Cardiac septum (tissue), 1 donor: ENCODE measurements around the gene HAPLN2. TPM values are rescaled to one million over a fixed set of nuclear protein-coding genes. Genes with fewer than 3 reads are reported as not detected.
A peak's percentile ranks its signal among the peaks of the same experiment; 100 is the strongest.
"Not testable (repeated sequence)": the region's sequence is repeated elsewhere in the genome, so short reads cannot be mapped to it uniquely, and the experiment has no call there.

Experiments used
- DNase-seq: peaks from one replicate; pipeline ENCODE4 v3.0.0-alpha.2; 2020; ENCODE audit warnings: low spot score
- intact Hi-C: fragments of 100-400 bp; cut with DNase I; formaldehyde crosslinking; loops from one replicate; pipeline ENCODE4 v1.14.0; 2022
- long read RNA-seq: library from polyadenylated mRNA; unstranded; transcript quantifications from one replicate; pipeline ENCODE4 v2.0.0, GENCODE V29; 2021
- total RNA-seq: library from RNA; stranded (reverse); fragmentation: NEBNext Ultra II Directional; extraction: Animal tissue kit (Norgen Biotek cat#: 25700); gene quantifications from one replicate; pipeline ENCODE4 v1.2.1, GENCODE V29; 2021
- donor health status: DM: no; HTN: no; CAD: no.

The HAPLN2 gene
- total RNA-seq = 0.43 TPM
- long read RNA-seq = 0 reads

DNA sequence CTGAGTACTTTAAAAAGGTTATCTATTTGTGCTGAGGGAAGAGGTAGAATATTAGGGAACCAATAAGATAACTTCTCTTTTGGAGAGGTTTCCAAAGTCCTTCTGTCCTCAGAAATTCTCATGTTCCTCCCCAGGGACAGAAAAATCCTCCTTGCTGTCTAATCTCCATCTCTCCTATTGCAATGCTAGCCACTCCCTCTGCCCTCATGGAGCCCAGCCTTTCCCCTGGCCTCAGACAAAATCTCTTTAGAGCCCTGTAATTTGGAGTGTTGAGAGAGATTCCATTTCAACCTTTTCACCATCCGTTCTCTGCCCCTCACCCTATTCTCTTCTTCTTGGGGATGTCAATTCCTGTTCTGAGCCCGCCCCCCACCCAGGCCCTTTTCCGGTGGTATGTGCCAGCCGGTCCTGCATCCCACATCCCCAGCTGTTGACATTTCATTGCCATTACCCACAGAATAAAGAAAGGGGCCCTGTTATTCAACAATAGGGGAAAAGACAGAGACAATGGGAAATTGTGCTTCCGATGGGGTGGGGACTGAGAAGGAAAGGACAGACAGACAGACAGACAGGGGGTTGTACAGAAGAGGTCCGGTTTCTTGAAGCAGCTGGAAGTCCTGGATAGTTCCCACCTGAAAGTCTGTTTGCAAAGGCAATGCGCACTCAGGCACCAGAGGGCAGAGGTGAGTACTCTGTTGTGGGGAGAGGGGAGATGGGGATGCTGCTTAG, at the start of gene HAPLN2:
TSS of gene HAPLN2 (plus strand) at position 563 of the 729 bp plus-strand sequence. CDS start 4,076 bp downstream, outside the sequence.
- intact Hi-C loops = no loop called here

DNA sequence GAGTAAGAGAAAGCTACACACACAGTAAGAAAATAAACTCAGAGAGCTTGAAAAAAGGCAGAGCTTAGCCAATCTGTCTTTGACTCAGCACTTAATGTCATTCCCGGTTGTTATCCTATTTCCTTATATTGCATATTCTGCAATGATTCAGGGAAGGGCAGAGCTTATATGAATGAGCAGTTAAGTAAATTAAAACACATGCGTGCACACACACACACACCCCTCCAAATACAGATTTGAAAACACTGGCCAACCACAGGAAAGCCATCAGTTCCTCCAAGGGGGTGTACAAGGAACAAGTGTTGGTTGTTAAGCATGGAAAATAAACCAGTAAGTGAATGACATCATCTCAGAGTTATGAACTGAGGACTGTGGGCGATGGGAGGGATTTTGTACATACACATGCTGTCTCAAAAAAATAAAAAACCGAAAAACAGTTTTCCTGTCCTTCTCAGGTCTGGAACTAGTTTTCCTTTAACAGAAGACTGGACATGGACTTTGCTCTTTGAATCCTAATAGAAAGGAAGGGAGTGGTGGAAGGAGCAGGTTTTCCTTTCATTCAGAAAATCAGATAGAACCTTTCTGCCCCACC, 47.9 kb upstream of the HAPLN2 start:
- DNase-seq = no peak
- intact Hi-C loops = no loop called here

More for the DNA sequence above, at the start of gene HAPLN2:
- DNase-seq = peak; percentile 55

DNA sequence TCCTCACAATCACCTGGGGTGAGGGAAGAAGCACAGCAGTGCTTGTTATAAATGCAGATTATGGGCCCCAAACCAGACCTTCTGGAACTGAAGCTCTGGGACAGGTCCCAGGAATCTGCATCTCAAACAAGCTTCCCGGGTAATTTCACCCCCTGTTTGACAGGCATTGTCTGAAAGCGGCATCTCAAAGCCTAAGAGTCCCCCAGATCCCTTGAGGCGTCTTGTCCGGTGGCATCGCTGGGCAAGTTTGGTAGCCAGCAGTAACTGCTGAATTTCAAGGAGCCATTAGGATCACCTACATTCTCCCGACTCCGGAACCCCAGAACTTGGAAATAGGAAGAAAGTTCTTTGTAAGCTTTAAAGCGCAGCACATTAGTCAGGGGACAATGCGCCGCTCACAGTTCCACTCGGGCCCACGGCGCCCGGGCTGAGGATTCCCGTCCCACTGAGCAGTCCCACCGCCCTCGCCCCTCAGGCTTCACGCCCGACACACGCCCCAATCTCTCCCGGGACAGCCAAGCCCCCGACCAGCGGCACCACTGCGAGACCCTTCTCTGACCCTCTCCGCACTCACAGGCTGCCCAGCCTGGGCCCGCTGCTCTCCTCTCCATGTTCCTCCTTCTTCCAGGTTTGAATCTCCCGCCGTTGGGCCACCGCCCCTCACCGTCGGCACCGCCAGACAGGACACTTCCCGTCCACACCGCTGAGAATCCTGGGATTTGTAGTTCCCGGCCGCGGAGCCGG, 47.1 kb upstream of the HAPLN2 start, which contains the start of gene IQGAP3:
TSS of gene IQGAP3 (minus strand) at position 647 of the 744 bp plus-strand sequence. CDS start at position 611, 36 bp downstream.
- intact Hi-C loops = no loop called here
- peak; percentile 89 for DNase-seq

DNA sequence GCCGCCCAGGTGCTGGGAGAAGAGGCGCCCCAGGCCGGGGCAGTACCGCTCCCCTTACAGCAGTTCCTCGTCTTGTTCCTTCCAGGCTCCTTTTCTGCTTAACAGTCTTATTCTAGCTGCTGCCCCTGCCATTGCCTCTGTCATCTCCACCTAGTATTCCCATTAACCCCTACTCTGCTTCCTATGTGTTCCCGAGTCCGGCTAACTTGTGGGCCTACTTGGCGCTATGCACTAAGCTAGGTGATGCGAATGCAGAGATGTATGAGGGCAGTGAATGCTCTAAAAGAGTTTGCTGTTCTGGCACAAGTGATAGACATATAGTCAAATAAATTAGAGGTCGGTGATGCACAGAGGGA, 46.6 kb upstream of the HAPLN2 start:
- no peak for DNase-seq
- intact Hi-C loops = no loop called here

DNA sequence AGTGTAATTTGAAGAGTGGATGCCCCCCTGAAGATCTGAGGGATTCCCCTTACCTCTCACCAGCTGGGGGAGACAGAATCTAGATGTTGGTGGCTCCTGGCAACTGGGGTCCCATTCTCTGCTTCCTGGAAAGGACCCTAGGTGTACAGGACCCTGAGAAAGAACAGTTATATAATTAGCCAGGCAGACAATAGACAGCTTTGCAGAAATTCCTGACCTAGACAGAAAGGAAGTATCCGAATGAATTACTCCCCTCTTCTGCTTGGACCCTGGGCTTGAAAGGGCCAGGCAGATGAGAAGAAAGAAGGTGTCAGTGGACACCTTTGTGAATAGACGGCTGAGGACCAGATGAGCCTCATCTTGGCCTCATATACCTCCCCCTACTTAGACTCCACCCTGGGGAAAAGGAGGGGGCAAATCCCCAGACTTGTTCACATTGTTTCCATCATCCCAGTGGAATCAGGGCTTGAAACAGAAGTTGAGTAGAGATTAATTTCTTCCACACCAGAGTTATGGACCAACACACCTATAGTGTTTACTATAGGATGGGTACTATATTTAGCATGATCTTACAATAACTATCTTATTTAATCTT, 45.1 kb upstream of the HAPLN2 start:
- DNase-seq = no peak
- intact Hi-C loops = no loop called here

DNA sequence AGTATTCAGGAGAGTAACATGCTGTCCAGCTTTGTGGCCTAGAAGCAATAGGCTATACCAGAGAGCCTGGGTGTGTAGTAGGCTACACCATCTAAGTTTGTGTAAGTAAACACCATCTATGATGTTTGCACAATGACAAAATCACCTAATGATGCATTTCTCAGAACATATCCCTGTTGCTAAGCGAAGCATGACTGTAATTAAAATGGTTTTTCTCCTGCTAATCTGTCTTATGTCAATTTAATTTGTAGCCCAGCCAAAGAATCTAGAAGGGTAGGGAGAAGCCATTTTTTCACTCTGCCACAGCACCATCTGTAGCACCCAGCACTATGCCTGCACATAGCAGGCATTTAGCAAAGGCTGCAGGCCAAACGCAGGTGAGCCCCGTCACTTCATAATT, 41.7 kb upstream of the HAPLN2 start:
- intact Hi-C loops = no loop called here
- no peak for DNase-seq

DNA sequence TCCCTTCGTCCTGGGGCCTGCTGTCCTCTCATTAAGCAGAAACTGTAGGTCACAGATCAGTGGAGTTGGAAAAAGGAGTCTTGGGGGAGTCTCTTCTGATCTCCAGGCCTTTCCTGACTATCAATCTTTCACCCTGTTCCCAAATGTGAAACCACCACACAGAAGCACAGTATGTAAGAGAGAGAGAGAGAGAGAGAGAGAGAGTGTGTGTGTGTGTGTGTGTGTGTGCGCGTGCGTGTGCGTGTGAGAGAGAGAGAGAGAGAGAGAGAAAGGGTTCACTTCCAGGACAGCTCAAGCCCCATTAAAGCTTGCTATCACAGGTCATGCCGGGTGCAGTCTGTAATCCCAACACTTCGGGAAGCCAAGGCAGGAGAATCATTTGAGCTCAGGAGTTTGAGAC, 41.2 kb upstream of the HAPLN2 start:
- DNase-seq = no peak
- intact Hi-C loops = no loop called here

DNA sequence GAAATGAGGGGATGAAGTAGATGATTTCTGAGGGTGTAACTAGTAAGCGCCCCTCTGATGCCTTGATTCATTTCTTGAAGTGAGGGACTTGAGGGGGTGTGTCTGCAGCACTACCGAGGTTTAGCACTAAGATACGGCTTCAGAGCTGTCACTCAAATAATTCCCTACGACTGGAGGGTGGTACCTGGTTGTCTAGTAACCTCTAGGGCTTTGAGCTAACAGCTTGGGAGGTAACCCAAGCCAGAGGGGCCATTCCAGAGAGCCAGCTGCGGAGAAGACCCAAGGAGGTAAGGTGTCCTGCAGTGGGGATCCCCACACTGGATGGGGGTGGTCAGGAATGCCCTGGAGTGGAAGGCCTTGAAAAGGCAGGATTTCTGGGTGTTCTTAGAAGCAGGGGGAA, 39.7 kb upstream of the HAPLN2 start, which contains the start of gene TTC24:
TSS of gene TTC24 (plus strand) at position 252 of the 400 bp plus-strand sequence. CDS start 1,642 bp downstream, outside the sequence.
- intact Hi-C loops = no loop called here
- no peak for DNase-seq

DNA sequence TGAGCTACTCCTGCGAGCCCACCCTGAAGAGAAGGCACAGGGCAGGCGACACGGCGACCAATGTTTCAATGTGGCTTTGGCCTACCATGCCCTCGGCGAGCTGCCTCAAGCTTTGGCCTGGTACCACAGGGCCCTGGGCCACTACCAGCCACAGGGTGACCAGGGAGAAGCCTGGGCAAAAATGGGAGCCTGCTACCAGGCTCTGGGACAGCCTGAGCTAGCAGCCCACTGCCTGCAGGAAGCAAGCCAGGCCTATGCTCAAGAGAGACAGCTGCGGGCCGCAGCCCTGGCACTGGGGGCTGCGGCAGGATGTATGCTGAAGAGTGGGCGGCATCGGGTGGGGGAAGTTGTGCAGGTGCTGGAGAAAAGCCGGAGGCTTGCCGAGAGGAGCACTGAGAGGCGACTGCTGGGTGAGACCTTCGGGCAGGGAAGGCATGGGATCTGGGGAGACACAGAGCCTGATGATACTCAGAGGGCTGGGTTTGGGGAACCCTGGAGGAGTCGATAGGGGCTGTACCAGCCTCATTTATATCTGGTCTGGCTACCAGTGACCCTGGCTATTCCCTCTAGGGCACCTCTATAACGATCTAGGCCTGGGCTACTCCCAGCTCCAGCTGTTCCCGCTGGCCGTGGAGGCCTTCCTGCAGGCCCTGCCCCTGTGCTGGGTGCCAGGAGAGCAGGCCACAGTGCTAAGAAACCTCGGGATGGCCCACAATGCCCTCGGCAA, 37.4 kb upstream of the HAPLN2 start:
- no peak for DNase-seq
- intact Hi-C loops = loop anchor here (5.0 kb wide), 1 partner anchor 75 kb away; no protein-coding TSS in a partner anchor

DNA sequence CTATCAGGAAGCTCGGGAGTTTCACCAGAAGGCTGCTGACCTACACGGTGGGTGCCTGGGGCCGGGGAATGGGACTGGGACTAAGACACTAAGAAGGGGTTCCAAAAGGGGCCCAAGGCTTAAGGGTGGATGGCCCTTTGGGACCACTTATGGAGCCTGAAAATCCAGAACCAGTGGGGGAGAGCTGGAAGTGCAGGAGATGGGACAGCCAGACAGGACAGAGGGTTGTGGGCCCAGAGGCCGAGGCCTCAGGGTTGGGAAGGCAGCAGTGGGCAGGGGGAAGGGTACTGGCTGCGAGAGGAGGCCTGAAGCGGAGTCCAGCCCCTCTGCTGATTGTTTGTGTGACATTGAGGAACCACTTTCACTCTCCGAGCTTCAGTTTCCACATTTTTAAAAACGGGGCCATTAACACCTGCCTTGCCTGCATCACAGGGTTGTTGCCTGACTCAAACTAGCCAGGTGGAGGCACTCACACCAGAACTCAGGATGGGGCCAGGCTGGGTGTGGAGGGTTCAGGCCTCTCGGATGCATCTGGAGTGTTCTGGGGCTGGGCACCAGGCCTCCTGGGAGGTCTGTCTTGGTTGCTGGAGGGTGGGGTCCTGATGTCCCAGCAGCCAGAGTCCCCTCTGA, 36.7 kb upstream of the HAPLN2 start:
- no peak for DNase-seq
- intact Hi-C loops = loop anchor here (5.0 kb wide), 1 partner anchor 75 kb away; no protein-coding TSS in a partner anchor

DNA sequence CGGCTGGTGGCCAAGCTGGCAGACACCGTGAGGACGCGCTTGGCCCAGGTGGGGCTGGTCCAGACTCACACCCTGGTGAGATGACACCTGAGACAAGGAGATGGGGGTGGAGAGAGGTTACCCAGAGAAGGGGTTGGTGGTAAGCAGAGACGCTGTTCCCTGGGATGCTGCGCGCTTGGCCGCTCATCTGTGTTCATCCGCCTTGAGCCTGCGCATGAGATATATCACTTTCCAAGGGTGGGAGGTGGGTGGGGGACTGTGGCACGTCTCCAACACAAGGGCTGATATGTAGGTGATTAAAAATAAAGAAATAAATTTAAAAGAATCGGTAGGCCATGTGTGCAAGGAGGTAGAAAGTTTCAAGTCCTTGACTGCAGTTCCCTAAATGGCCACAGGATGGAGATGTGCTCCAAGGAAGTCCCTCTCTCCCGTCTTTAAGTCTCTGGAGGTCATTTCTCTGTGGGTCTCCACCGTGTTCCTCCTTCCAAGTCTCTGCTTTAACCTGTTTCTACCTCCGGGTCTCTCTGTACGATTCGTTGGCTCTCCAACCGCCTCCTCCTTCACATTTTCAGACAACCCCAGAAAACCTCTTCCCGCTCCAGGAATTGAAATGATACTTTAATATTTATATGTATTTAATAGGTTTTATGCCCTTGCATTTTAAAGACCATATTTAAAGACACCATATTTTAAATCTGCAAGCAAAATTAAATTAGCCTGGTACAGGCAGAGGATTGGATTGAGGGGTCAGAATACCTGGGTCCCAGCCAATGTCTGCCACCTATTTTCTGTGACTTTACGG, 35.2 kb upstream of the HAPLN2 start:
- intact Hi-C loops = loop anchor here (5.0 kb wide), 1 partner anchor 73 kb away; no protein-coding TSS in a partner anchor
- no peak for DNase-seq

DNA sequence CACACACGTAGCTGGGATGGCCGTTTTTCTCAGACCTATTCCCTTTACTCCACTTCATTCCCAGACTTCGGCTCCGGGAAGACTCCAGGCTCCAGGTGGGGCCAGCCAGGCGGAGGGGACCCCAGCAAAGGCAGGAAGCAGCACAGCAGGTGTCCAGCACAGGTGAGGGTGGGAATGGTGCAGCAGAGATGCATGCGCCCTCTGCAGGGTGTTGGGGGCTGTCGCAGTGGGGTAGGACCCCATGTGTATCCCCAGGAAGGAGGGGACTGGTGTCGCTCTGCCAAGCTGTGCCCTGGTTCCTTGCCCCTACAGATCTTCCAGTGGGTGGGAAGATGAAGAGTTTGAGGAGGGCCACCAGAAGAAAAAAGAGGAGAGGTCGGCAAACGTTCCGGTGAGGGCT, 34.4 kb upstream of the HAPLN2 start:
- no peak for DNase-seq
- intact Hi-C loops = loop anchor here (5.0 kb wide), 1 partner anchor 72 kb away; no protein-coding TSS in a partner anchor

DNA sequence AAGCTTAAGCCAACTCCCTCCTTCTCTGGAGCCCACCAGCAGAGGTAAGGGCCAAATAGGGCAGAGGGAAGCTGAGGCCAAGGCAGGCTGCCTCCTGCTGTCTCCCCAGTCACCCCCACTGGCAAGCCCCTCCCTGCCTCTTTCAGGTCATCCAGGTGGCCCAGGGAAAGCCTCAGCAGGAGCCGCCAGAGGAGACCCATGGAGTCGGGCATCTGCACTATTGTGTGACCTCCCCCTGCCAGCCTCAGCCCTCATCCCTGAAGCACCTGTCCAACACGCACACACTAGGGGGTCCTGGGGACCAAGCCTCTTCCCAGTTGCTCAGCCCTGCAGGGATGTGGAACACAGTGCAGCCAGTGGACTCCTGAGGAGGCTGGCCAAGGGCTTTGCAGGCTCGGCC, 32.9 kb upstream of the HAPLN2 start:
- no peak for DNase-seq
- intact Hi-C loops = loop anchor here (2.0 kb wide), 1 partner anchor 20 kb away; no protein-coding TSS in a partner anchor

DNA sequence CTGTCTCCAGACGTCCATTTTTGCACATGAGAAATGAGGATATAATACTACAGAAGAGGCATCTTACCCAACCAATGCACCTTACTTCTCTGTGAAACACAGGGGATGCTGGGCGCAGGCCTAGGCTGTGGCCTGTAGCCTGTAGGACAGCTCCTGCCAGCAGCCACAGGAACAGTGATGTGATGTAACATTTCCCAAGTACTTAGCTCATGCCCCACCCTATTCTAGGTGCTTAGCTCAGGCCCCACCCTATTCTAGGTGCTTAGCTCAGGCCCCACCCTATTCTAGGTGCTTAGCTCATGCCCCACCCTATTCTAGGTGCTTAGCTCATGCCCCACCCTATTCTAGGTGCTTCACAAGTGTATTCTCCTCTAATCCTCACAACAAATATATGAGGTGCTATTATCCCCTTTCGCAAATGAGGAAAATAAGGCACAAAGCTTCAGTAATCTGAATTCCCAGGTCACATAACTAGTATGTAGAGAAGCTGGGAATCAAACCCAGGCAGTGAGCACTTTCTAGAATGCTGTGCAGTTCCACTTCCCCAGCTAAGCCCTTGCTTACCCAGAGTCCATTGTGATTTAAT, 32.2 kb upstream of the HAPLN2 start:
- DNase-seq = no peak
- intact Hi-C loops = loop anchor here (2.0 kb wide), 1 partner anchor 20 kb away; no protein-coding TSS in a partner anchor

DNA sequence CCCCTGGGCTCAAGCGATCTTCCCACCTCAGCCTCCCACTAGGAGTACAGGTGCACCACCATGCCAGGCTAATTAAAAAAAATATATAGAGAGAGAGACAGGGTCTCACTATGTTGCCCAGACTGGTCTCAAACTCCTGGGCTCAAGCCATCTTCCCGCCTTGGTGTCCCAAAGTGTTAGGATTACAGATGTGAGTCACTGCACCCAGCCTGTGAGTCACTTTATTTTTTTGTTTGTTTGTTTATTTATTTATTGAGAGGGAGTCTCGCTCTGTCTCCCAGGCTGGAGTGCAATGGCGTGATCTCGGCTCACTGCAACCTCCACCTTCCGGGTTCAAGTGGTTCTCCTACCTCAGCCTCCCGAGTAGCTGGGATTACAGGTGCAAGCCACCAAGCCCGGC, 31.3 kb upstream of the HAPLN2 start:
- DNase-seq = not testable (repeated sequence)
- intact Hi-C loops = loop anchor here (2.0 kb wide), 1 partner anchor 19 kb away; no protein-coding TSS in a partner anchor

DNA sequence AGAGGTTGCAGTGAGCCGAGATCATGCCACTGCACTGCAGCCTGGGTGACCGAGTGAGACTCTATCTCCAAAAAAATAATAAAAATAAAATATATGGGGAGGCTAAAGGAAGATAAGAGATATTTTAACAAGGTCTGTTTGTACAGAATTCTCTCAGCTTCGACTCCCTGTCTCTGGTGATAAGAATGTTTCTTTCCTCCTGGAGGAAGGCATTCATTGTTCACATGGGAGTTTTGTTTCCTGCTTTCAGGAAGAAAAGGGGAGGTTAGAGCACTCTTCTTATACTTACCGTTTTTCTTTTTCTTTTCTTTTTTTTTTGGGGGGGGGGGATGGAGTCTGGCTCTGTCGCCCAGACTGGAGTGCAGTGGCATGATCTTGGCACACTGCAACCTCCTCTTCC, 29.7 kb upstream of the HAPLN2 start:
- no peak for DNase-seq

More for the DNA sequence above, 29.7 kb upstream of the HAPLN2 start:
- intact Hi-C loops = no loop called here
